Measurements from ENCODE around the gene WDR54.
"Not testable (repeated sequence)": the region's sequence is repeated elsewhere in the genome, so short reads cannot be mapped to it uniquely, and the experiment has no call there.

WDR54 gene

GRCh38 chr2:74458132-74458937 is 36.8 kb downstream of the WDR54 start, which contains the start of gene WBP1:
WBP1 (plus strand) TSS chr2:74458438; CDS start chr2:74458603, 165 bp downstream.
- DNase-seq: peak; percentile 100

- no peak for DNase-seq
Observed at GRCh38 chr2:74458938-74459363, 37.4 kb downstream of the WDR54 start.

GRCh38 chr2:74459503-74460118 is 38.1 kb downstream of the WDR54 start:
- not testable (repeated sequence) for DNase-seq

GRCh38 chr2:74460187-74460586 is 38.7 kb downstream of the WDR54 start:
- DNase-seq: not testable (repeated sequence)

- DNase-seq: no peak
Observed at GRCh38 chr2:74461187-74462053, 39.9 kb downstream of the WDR54 start.

- DNase-seq: no peak
Observed at GRCh38 chr2:74462054-74462785, 40.7 kb downstream of the WDR54 start.

- no peak for DNase-seq
Observed at GRCh38 chr2:74462786-74463105, 41.2 kb downstream of the WDR54 start.

GRCh38 chr2:74464406-74464805 is 42.9 kb downstream of the WDR54 start:
- DNase-seq: no peak

- DNase-seq: not testable (repeated sequence)
Observed at GRCh38 chr2:74470742-74471141, 49.2 kb downstream of the WDR54 start.

- DNase-seq: no peak
Observed at GRCh38 chr2:74471332-74472065, 50.0 kb downstream of the WDR54 start.

GRCh38 chr2:74472086-74472944 is 50.8 kb downstream of the WDR54 start, which contains the start of gene MRPL53:
MRPL53 (minus strand) TSS chr2:74472680; CDS start chr2:74472660, 20 bp downstream.
- peak; percentile 91 for DNase-seq

GRCh38 chr2:74472945-74473258 is 51.4 kb downstream of the WDR54 start:
- no peak for DNase-seq

GRCh38 chr2:74474481-74474880 is 53.0 kb downstream of the WDR54 start:
- no peak for DNase-seq

GRCh38 chr2:74474899-74475298 is 53.4 kb downstream of the WDR54 start:
- no peak for DNase-seq

Measured in GDM1 (cell line).